ENCODE data around the gene ATP6V0A1. TPM values are rescaled to one million over a fixed set of nuclear protein-coding genes. Genes with fewer than 3 reads are reported as not detected.

ATP6V0A1 gene
- polyA plus RNA-seq, 4 donors, result 36.7 to 60.6 (median 50.4) TPM

- DNase-seq (ENCODE audit: low read depth in 4 of 4, low spot score in 3 of 4), result no peak
Measured at GRCh38 chr17:42518046-42518754, 59.5 kb downstream of the ATP6V0A1 start.

GRCh38 chr17:42518755-42519545 lies 60.3 kb downstream of the ATP6V0A1 start:
- no peak for DNase-seq (ENCODE audit: low read depth in 4 of 4, low spot score in 3 of 4)

- peak; percentile 78 to 83 (median 82) for DNase-seq (ENCODE audit: low read depth in 4 of 4, low spot score in 3 of 4)
Measured at GRCh38 chr17:42519546-42520491, 61.1 kb downstream of the ATP6V0A1 start.

GRCh38 chr17:42520540-42520951 lies 61.9 kb downstream of the ATP6V0A1 start:
- DNase-seq (ENCODE audit: low read depth in 4 of 4, low spot score in 3 of 4), result no peak

- no peak for DNase-seq (ENCODE audit: low read depth in 4 of 4, low spot score in 3 of 4)
Measured at GRCh38 chr17:42521036-42521435, 62.4 kb downstream of the ATP6V0A1 start.

- no peak for DNase-seq (ENCODE audit: low read depth in 4 of 4, low spot score in 3 of 4)
Measured at GRCh38 chr17:42521666-42522262, 63.1 kb downstream of the ATP6V0A1 start.

GRCh38 chr17:42522263-42522790 lies 63.6 kb downstream of the ATP6V0A1 start:
- no peak for DNase-seq (ENCODE audit: low read depth in 4 of 4, low spot score in 3 of 4)

GRCh38 chr17:42522798-42523278 lies 64.2 kb downstream of the ATP6V0A1 start:
- DNase-seq (ENCODE audit: low read depth in 4 of 4, low spot score in 3 of 4), result no peak

- DNase-seq (ENCODE audit: low read depth in 4 of 4, low spot score in 3 of 4), result no peak
Measured at GRCh38 chr17:42525221-42525620, 66.5 kb downstream of the ATP6V0A1 start.

GRCh38 chr17:42526031-42526444 lies 67.4 kb downstream of the ATP6V0A1 start:
- DNase-seq (ENCODE audit: low read depth in 4 of 4, low spot score in 3 of 4), result no peak

- DNase-seq (ENCODE audit: low read depth in 4 of 4, low spot score in 3 of 4), result no peak
Measured at GRCh38 chr17:42527932-42528331, 69.3 kb downstream of the ATP6V0A1 start.

- DNase-seq (ENCODE audit: low read depth in 4 of 4, low spot score in 3 of 4), result no peak
Measured at GRCh38 chr17:42529061-42529460, 70.4 kb downstream of the ATP6V0A1 start.

GRCh38 chr17:42530952-42531454 lies 72.3 kb downstream of the ATP6V0A1 start:
- no peak for DNase-seq (ENCODE audit: low read depth in 4 of 4, low spot score in 3 of 4)

- DNase-seq (ENCODE audit: low read depth in 4 of 4, low spot score in 3 of 4), result no peak
Measured at GRCh38 chr17:42531455-42532354, 73.0 kb downstream of the ATP6V0A1 start.

GRCh38 chr17:42535155-42536047 lies 76.7 kb downstream of the ATP6V0A1 start:
- no peak for DNase-seq (ENCODE audit: low read depth in 4 of 4, low spot score in 3 of 4)

GRCh38 chr17:42536048-42536371 lies 77.3 kb downstream of the ATP6V0A1 start, which contains the start of gene NAGLU:
Gene NAGLU (plus strand): TSS chr17:42536241. CDS start chr17:42536273, 32 bp downstream.
- DNase-seq (ENCODE audit: low read depth in 4 of 4, low spot score in 3 of 4), result peak in 1 of 4 donors; percentile 70

- no peak for DNase-seq (ENCODE audit: low read depth in 4 of 4, low spot score in 3 of 4)
Measured at GRCh38 chr17:42536372-42537155, 77.9 kb downstream of the ATP6V0A1 start.

Data from left renal pelvis (tissue), 4 donors.